Measurements from ENCODE around the gene MMEL1.

MMEL1 gene

GRCh38 chr1:2611031-2611501, 21.8 kb downstream of the MMEL1 start:
- no peak overlapping the region for H3K27ac ChIP-seq
- ChIA-PET POLR2A (ENCODE audit: low non-redundant PET) (no interaction called here), CTCF (no interaction called here)
- peak; percentile 70 for DNase-seq (ENCODE audit: low spot score)
- TF ChIP-seq CTCF (conservative IDR thresholded peaks at IDR 0.05; ENCODE audit: low read depth) = no peak

- no peak for DNase-seq (ENCODE audit: low spot score)
- POLR2A ChIA-PET (ENCODE audit: low non-redundant PET) = no interaction called here
These were observed 22.5 kb downstream of the MMEL1 start for GRCh38 chr1:2610036-2610959.

GRCh38 chr1:2609319-2610035, 23.3 kb downstream of the MMEL1 start:
- CTCF ChIA-PET = no interaction called here
- H3K27ac ChIP-seq = no peak overlapping the region
- TF ChIP-seq CTCF (conservative IDR thresholded peaks at IDR 0.05; ENCODE audit: low read depth) = no peak
- POLR2A ChIA-PET (ENCODE audit: low non-redundant PET) = no interaction called here
- no peak for DNase-seq (ENCODE audit: low spot score)

More at GRCh38 chr1:2610036-2610959, 22.5 kb downstream of the MMEL1 start:
- CTCF ChIA-PET = no interaction called here
- H3K27ac ChIP-seq = no peak overlapping the region
- no peak for TF ChIP-seq CTCF (conservative IDR thresholded peaks at IDR 0.05; ENCODE audit: low read depth)

GRCh38 chr1:2607641-2608091, 25.1 kb downstream of the MMEL1 start:
- TF ChIP-seq CTCF (conservative IDR thresholded peaks at IDR 0.05; ENCODE audit: low read depth) = no peak
- DNase-seq (ENCODE audit: low spot score) = no peak
- POLR2A ChIA-PET (ENCODE audit: low non-redundant PET) = no interaction called here
- CTCF ChIA-PET = no interaction called here
- H3K27ac ChIP-seq = no peak overlapping the region

- POLR2A ChIA-PET (ENCODE audit: low non-redundant PET) = no interaction called here
- TF ChIP-seq CTCF (conservative IDR thresholded peaks at IDR 0.05; ENCODE audit: low read depth) = no peak
- no peak for DNase-seq (ENCODE audit: low spot score)
- H3K27ac ChIP-seq = no peak overlapping the region
- CTCF ChIA-PET = no interaction called here
These were observed 25.8 kb downstream of the MMEL1 start for GRCh38 chr1:2606881-2607621.

- H3K27ac ChIP-seq = no peak overlapping the region
- ChIA-PET POLR2A (ENCODE audit: low non-redundant PET) (no interaction called here), CTCF (no interaction called here)
- no peak for DNase-seq (ENCODE audit: low spot score)
- TF ChIP-seq CTCF (conservative IDR thresholded peaks at IDR 0.05; ENCODE audit: low read depth) = no peak
These were observed 26.4 kb downstream of the MMEL1 start for GRCh38 chr1:2606396-2606880.
